Astrocyte (in vitro differentiated cells and primary cell): ENCODE measurements around the gene PPIE. TPM values are rescaled to one million over a fixed set of nuclear protein-coding genes. Genes with fewer than 3 reads are reported as not detected.

Experiments used
- DNase-seq: peaks from one replicate; pipeline ENCODE4 v3.0.0-alpha.2; 2010; ENCODE audit warnings: low read depth
- FAIRE-seq: peaks from 2 replicates; lab custom pipeline; 2011; peaks lifted over from hg19 to GRCh38; lab: Jason Lieb, UNC
- H2AFZ ChIP-seq: 2 replicates; pipeline ENCODE4 v1.6.0; 2012; ENCODE audit warnings: low read depth, low read length, inconsistent platforms
- H3K27ac ChIP-seq: 2 replicates; pipeline ENCODE4 v1.5.1; 2011; ENCODE audit warnings: low read depth, low read length, inconsistent platforms
- H3K27me3 ChIP-seq: 2 replicates; pipeline ENCODE4 v1.6.0; 2011; ENCODE audit warnings: low read length, inconsistent platforms; ENCODE audit not compliant: insufficient read depth
- H3K36me3 ChIP-seq: 2 replicates; pipeline ENCODE4 v1.5.1; 2011; ENCODE audit warnings: low read length, inconsistent platforms; ENCODE audit not compliant: insufficient read depth
- H3K4me1 ChIP-seq: 2 replicates; pipeline ENCODE4 v1.5.1; 2011; ENCODE audit warnings: low read length, inconsistent platforms; ENCODE audit not compliant: insufficient read depth
- H3K4me2 ChIP-seq: 2 replicates; pipeline ENCODE4 v1.6.0; 2012; ENCODE audit warnings: low read length, inconsistent platforms
- H3K4me3 ChIP-seq: 2 replicates; pipeline ENCODE4 v1.5.1; 2011; ENCODE audit warnings: low read depth, mild to moderate bottlenecking, low read length, inconsistent platforms; ENCODE audit not compliant: insufficient read depth
- H3K79me2 ChIP-seq: 2 replicates; pipeline ENCODE4 v1.6.0; 2012; ENCODE audit warnings: mild to moderate bottlenecking, low read length, inconsistent platforms; ENCODE audit not compliant: insufficient read depth
- H3K9ac ChIP-seq: 2 replicates; pipeline ENCODE4 v1.6.0; 2012; ENCODE audit warnings: mild to moderate bottlenecking, low read length, inconsistent platforms
- H3K9me3 ChIP-seq: 2 replicates; pipeline ENCODE4 v1.5.1; 2012; ENCODE audit warnings: low read depth, mild to moderate bottlenecking, low read length, inconsistent platforms; ENCODE audit not compliant: insufficient read depth
- H4K20me1 ChIP-seq: 2 replicates; pipeline ENCODE4 v1.6.0; 2012; ENCODE audit warnings: low read length, inconsistent platforms; ENCODE audit not compliant: insufficient read depth
- H3K27ac Mint-ChIP-seq: one replicate; pipeline ENCODE4 v1.8.0; 2021; ENCODE audit warnings: mild to moderate bottlenecking, mixed read lengths; ENCODE audit not compliant: unreplicated experiment
- H3K27me3 Mint-ChIP-seq: one replicate; pipeline ENCODE4 v1.8.0; 2021; ENCODE audit warnings: low read depth, mixed read lengths; ENCODE audit not compliant: unreplicated experiment
- H3K36me3 Mint-ChIP-seq: one replicate; pipeline ENCODE4 v1.8.0; 2021; ENCODE audit warnings: low read depth, mixed read lengths; ENCODE audit not compliant: unreplicated experiment
- H3K4me1 Mint-ChIP-seq: one replicate; pipeline ENCODE4 v1.8.0; 2021; ENCODE audit warnings: low read depth, mixed read lengths; ENCODE audit not compliant: unreplicated experiment
- H3K4me3 Mint-ChIP-seq: one replicate; pipeline ENCODE4 v1.8.0; 2021; ENCODE audit warnings: mild to moderate bottlenecking, moderate library complexity, mixed read lengths; ENCODE audit not compliant: unreplicated experiment
- H3K9me3 Mint-ChIP-seq: one replicate; pipeline ENCODE4 v1.8.0; 2021; ENCODE audit warnings: mild to moderate bottlenecking, mixed read lengths; ENCODE audit not compliant: unreplicated experiment
- EZH2 ChIP-seq: IDR thresholded peaks from 2 replicates; pipeline ENCODE4 v1.6.1; 2012; ENCODE audit warnings: mild to moderate bottlenecking, low read length, inconsistent platforms; ENCODE audit not compliant: insufficient read depth
- total RNA-seq: library from RNA; stranded (reverse); gene quantifications from 2 replicates; pipeline ENCODE4 v1.2.1, GENCODE V29; 2021
- TF ChIP-seq, protein P1 (sequence below): IDR thresholded peaks from 2 replicates; pipeline ENCODE4 v1.5.1; 2011; ENCODE audit warnings: low read depth, mild to moderate bottlenecking, inconsistent platforms, low read length, moderate library complexity; ENCODE audit not compliant: insufficient read depth

PPIE gene
- total RNA-seq, 1 donor from 2014 or later = 33.7 TPM

DNA sequence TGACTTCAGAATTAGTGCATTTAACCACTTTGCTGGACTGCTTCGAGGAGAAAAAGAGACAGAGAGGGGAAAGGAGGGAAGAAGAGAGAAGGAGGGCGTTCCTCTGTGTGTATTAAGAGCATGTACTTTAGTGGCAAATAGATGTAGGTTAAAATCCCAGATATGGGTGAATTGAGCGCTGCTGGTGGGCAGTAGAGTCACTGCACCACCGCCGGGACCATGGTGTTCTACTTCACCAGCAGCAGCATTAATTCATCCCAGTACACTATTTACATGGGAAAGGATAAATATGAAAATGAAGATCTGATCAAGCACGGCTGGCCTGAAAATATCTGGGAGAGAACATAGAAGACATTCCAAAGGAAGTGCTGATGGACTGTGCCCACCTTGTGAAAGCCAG, 20.9 kb upstream of the PPIE start:
- H3K9me3 Mint-ChIP-seq = no peaks in the 10 kb centered on the region
- H3K9ac ChIP-seq = no peak overlapping the region
- no peaks in the 10 kb centered on the region for H3K36me3 ChIP-seq
- H3K36me3 Mint-ChIP-seq = no peaks in the 10 kb centered on the region
- no peaks in the 10 kb centered on the region for H3K4me1 ChIP-seq
- H3K27ac ChIP-seq = no peak overlapping the region
- no peak overlapping the region for H2AFZ ChIP-seq
- TF ChIP-seq EZH2 = no peak
- TF ChIP-seq, protein P1, sequence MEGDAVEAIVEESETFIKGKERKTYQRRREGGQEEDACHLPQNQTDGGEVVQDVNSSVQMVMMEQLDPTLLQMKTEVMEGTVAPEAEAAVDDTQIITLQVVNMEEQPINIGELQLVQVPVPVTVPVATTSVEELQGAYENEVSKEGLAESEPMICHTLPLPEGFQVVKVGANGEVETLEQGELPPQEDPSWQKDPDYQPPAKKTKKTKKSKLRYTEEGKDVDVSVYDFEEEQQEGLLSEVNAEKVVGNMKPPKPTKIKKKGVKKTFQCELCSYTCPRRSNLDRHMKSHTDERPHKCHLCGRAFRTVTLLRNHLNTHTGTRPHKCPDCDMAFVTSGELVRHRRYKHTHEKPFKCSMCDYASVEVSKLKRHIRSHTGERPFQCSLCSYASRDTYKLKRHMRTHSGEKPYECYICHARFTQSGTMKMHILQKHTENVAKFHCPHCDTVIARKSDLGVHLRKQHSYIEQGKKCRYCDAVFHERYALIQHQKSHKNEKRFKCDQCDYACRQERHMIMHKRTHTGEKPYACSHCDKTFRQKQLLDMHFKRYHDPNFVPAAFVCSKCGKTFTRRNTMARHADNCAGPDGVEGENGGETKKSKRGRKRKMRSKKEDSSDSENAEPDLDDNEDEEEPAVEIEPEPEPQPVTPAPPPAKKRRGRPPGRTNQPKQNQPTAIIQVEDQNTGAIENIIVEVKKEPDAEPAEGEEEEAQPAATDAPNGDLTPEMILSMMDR = no peak
- no peak overlapping the region for H3K27ac Mint-ChIP-seq
- DNase-seq (no peak), FAIRE-seq (no peak)
- no peak overlapping the region for H3K4me2 ChIP-seq
- H3K27me3 ChIP-seq = peaks cover 44% of the 10 kb centered on the region
- H4K20me1 ChIP-seq = no peaks in the 10 kb centered on the region
- no peaks in the 10 kb centered on the region for H3K79me2 ChIP-seq
- no peak overlapping the region for H3K4me3 Mint-ChIP-seq
- no peaks in the 10 kb centered on the region for H3K9me3 ChIP-seq
- no peak overlapping the region for H3K4me3 ChIP-seq
- peaks cover 74% of the 10 kb centered on the region for H3K27me3 Mint-ChIP-seq
- H3K4me1 Mint-ChIP-seq = no peaks in the 10 kb centered on the region

DNA sequence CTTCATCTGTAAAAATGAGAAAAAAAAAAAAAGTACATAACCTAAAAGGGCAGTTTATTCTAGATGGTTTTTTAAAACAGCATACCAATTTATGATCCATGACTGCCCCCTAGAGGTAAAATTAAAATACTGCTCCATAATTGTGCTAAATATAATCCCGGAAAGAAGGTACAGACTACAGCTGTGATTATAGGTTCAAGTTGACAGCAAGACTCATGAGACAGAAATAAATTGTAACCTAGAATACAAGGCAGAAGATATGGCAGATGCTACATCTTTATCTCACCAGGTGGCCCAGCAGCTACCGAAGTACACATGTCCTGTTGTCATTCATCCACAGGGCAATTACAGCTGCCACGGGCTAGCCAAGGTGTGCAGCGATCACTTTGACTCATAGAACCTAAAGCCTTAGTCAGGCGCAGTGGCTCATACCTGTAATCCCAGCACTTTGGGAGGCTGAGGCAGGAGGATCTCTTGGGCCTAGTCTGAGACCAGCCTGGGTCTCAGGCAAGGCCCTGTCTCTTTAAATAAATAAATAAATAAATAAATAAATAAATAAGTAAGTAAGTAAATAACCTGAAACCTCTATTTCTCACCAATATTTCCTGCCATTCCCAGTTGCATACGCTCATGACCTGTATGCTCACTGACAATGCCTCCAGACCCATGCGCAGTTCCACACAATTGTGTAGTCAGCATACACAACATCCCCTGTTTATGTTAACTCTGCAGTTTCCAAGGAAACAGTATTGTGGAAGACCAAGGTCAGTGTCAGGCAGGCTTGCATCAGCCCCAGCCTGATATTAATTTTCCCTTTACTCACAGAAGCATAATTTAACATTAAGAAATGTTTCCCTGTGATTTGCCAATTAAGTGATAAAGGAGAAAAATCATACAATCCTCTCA, 18.3 kb upstream of the PPIE start:
- Mint-ChIP-seq H3K4me1 (no peaks in the 10 kb centered on the region), H3K9me3 (no peaks in the 10 kb centered on the region), H3K27ac (no peak overlapping the region), H3K36me3 (peaks cover 3% of the 10 kb centered on the region), H3K27me3 (peaks cover 69% of the 10 kb centered on the region), H3K4me3 (no peak overlapping the region)
- H4K20me1 ChIP-seq = no peaks in the 10 kb centered on the region
- H3K79me2 ChIP-seq = no peaks in the 10 kb centered on the region
- peak; percentile 55 for FAIRE-seq
- peaks cover 50% of the 10 kb centered on the region for H3K27me3 ChIP-seq
- no peaks in the 10 kb centered on the region for H3K9me3 ChIP-seq
- H3K9ac ChIP-seq = no peak overlapping the region
- peak; percentile 26 for DNase-seq
- TF ChIP-seq, protein P1 = peak; percentile 68
- TF ChIP-seq EZH2 = no peak
- no peak overlapping the region for H3K4me2 ChIP-seq
- H3K4me3 ChIP-seq = no peak overlapping the region
- no peaks in the 10 kb centered on the region for H3K4me1 ChIP-seq
- H3K36me3 ChIP-seq = no peaks in the 10 kb centered on the region
- no peak overlapping the region for H2AFZ ChIP-seq
- no peak overlapping the region for H3K27ac ChIP-seq

DNA sequence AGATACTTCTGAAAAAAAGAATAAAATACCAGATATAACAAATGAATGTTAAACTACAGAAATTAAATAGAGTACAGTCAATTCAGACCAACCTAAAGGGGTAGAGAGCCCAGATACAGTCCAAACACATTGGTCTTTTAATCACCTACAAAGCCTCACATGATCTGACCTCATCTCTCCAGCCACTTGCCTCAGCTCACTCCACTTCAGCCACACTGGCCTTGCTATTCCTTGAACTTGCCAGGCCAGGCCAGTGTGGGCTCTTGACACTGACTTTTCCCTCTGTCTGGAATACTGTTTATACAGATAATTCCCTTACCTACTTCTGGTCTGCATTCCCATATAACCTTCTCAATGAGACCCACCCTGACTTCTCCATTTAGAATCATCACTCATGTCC, 17.0 kb upstream of the PPIE start:
- DNase-seq (no peak), FAIRE-seq (no peak)
- Histone ChIP-seq H3K79me2 (no peaks in the 10 kb centered on the region), H3K4me2 (no peak overlapping the region), H3K36me3 (no peaks in the 10 kb centered on the region), H4K20me1 (no peaks in the 10 kb centered on the region), H3K27me3 (peaks cover 58% of the 10 kb centered on the region), H3K4me1 (no peaks in the 10 kb centered on the region), H3K27ac (no peak overlapping the region), H2AFZ (no peak overlapping the region), H3K9ac (no peak overlapping the region), H3K4me3 (no peak overlapping the region), H3K9me3 (no peaks in the 10 kb centered on the region)
- Mint-ChIP-seq H3K27ac (no peak overlapping the region), H3K27me3 (peaks cover 72% of the 10 kb centered on the region), H3K36me3 (peaks cover 3% of the 10 kb centered on the region), H3K4me3 (no peak overlapping the region), H3K9me3 (no peaks in the 10 kb centered on the region), H3K4me1 (no peaks in the 10 kb centered on the region)
- TF ChIP-seq, protein P1 = no peak
- no peak for TF ChIP-seq EZH2
